Neural crest cell (in vitro differentiated cells): ENCODE data around the gene CFDP1. TPM values are rescaled to one million over a fixed set of nuclear protein-coding genes. Genes with fewer than 3 reads are reported as not detected.

Source experiments
- DNase-seq: peaks from one replicate; pipeline ENCODE4 v3.0.0; 2021; ENCODE audit warnings: low read depth, mixed read lengths, low spot score
- H3K27ac Mint-ChIP-seq: one replicate; pipeline ENCODE4 v1.8.0; 2021; ENCODE audit warnings: mild to moderate bottlenecking, mixed read lengths; ENCODE audit not compliant: unreplicated experiment
- H3K27me3 Mint-ChIP-seq: 2 replicates; pipeline ENCODE4 v1.8.0; 2021; ENCODE audit warnings: low read depth, mild to moderate bottlenecking, mixed read lengths
- H3K36me3 Mint-ChIP-seq: 2 replicates; pipeline ENCODE4 v1.8.0; 2021; ENCODE audit warnings: low read depth, mild to moderate bottlenecking, mixed read lengths
- H3K4me1 Mint-ChIP-seq: 2 replicates; pipeline ENCODE4 v1.8.0; 2021; ENCODE audit warnings: mixed read lengths
- H3K4me3 Mint-ChIP-seq: one replicate; pipeline ENCODE4 v1.8.0; 2021; ENCODE audit warnings: mild to moderate bottlenecking, mixed read lengths
- H3K9me3 Mint-ChIP-seq: 2 replicates; pipeline ENCODE4 v1.8.0; 2021; ENCODE audit warnings: mixed read lengths
- CTCF ChIP-seq: fragments of 200-600 bp; sonication (generic); conservative IDR thresholded peaks from 2 replicates; pipeline ENCODE4 v1.5.0; 2021; ENCODE audit warnings: antibody characterized with exemption, mild to moderate bottlenecking
- total RNA-seq: library from RNA; stranded (reverse); gene quantifications from 2 replicates; pipeline ENCODE4 v1.2.1, GENCODE V29; 2021

CFDP1 gene
- total RNA-seq, 1 donor from 2014 or later, result 99.8 TPM

- Mint-ChIP-seq H3K27me3 (no peaks in the 10 kb centered on the region), H3K4me1 (no peaks in the 10 kb centered on the region), H3K27ac (no peak overlapping the region), H3K36me3 (peaks cover 2% of the 10 kb centered on the region), H3K9me3 (no peaks in the 10 kb centered on the region), H3K4me3 (no peak overlapping the region)
- TF ChIP-seq CTCF, result no peak
- no peak for DNase-seq
Observed at GRCh38 chr16:75387951-75388350, 45.4 kb downstream of the CFDP1 start.

- Mint-ChIP-seq H3K27me3 (no peaks in the 10 kb centered on the region), H3K9me3 (no peaks in the 10 kb centered on the region), H3K27ac (no peak overlapping the region), H3K4me3 (no peak overlapping the region), H3K36me3 (no peaks in the 10 kb centered on the region), H3K4me1 (peaks cover 2% of the 10 kb centered on the region)
- DNase-seq, result no peak
- TF ChIP-seq CTCF, result peak; percentile 94
Observed at GRCh38 chr16:75385507-75386152, 47.7 kb downstream of the CFDP1 start.

GRCh38 chr16:75383141-75383540 lies 50.2 kb downstream of the CFDP1 start:
- TF ChIP-seq CTCF, result no peak
- no peaks in the 10 kb centered on the region for H3K27me3 Mint-ChIP-seq
- peaks cover 21% of the 10 kb centered on the region for H3K4me1 Mint-ChIP-seq
- no peak overlapping the region for H3K4me3 Mint-ChIP-seq
- DNase-seq, result no peak
- H3K9me3 Mint-ChIP-seq, result no peaks in the 10 kb centered on the region
- no peak overlapping the region for H3K27ac Mint-ChIP-seq
- H3K36me3 Mint-ChIP-seq, result no peaks in the 10 kb centered on the region

- DNase-seq, result no peak
- Mint-ChIP-seq H3K27ac (no peak overlapping the region), H3K36me3 (no peaks in the 10 kb centered on the region), H3K4me3 (no peak overlapping the region), H3K27me3 (no peaks in the 10 kb centered on the region), H3K9me3 (no peaks in the 10 kb centered on the region), H3K4me1 (peaks cover 26% of the 10 kb centered on the region)
- no peak for TF ChIP-seq CTCF
Observed at GRCh38 chr16:75382611-75383010, 50.7 kb downstream of the CFDP1 start.

- TF ChIP-seq CTCF, result no peak
- Mint-ChIP-seq H3K27me3 (no peaks in the 10 kb centered on the region), H3K4me1 (peaks cover 43% of the 10 kb centered on the region), H3K9me3 (no peaks in the 10 kb centered on the region), H3K27ac (no peak overlapping the region), H3K4me3 (no peak overlapping the region), H3K36me3 (no peaks in the 10 kb centered on the region)
- DNase-seq, result no peak
Observed at GRCh38 chr16:75380870-75381269, 52.4 kb downstream of the CFDP1 start.
